Measurements from ENCODE around the gene NEK10.

Gene NEK10

GRCh38 chr3:27125821-27126501 lies 243.2 kb downstream of the NEK10 start:
- TF ChIP-seq CTCF (IDR thresholded peaks at IDR 0.05; ENCODE audit: poor library complexity, severe bottlenecking), result no peak
- H3K27me3 ChIP-seq (ENCODE audit: insufficient read depth, poor library complexity, severe bottlenecking), result no peaks in the 10 kb centered on the region
- no peaks in the 10 kb centered on the region for H3K9me3 ChIP-seq (ENCODE audit: severe bottlenecking)
- no peaks in the 10 kb centered on the region for H3K4me1 ChIP-seq (ENCODE audit: insufficient read depth, poor library complexity, severe bottlenecking)
- H3K27ac ChIP-seq (ENCODE audit: poor library complexity, severe bottlenecking), result no peak overlapping the region
- no peaks in the 10 kb centered on the region for H3K36me3 ChIP-seq (ENCODE audit: low read depth)
- no peak for DNase-seq (ENCODE audit: low spot score)
- no peak for ATAC-seq (ENCODE audit: low read depth)
- H3K4me3 ChIP-seq (ENCODE audit: severe bottlenecking), result no peak overlapping the region

- no peak for TF ChIP-seq CTCF (IDR thresholded peaks at IDR 0.05; ENCODE audit: poor library complexity, severe bottlenecking)
- DNase-seq (ENCODE audit: low spot score) (no peak), ATAC-seq (ENCODE audit: low read depth) (no peak)
- Histone ChIP-seq H3K27ac (ENCODE audit: poor library complexity, severe bottlenecking) (no peak overlapping the region), H3K4me1 (ENCODE audit: insufficient read depth, poor library complexity, severe bottlenecking) (no peaks in the 10 kb centered on the region), H3K27me3 (ENCODE audit: insufficient read depth, poor library complexity, severe bottlenecking) (no peaks in the 10 kb centered on the region), H3K36me3 (ENCODE audit: low read depth) (no peaks in the 10 kb centered on the region), H3K4me3 (ENCODE audit: severe bottlenecking) (no peak overlapping the region), H3K9me3 (ENCODE audit: severe bottlenecking) (no peaks in the 10 kb centered on the region)
These were observed 249.5 kb downstream of the NEK10 start for GRCh38 chr3:27119639-27120038.

- TF ChIP-seq CTCF (IDR thresholded peaks at IDR 0.05; ENCODE audit: poor library complexity, severe bottlenecking), result no peak
- no peaks in the 10 kb centered on the region for H3K27me3 ChIP-seq (ENCODE audit: insufficient read depth, poor library complexity, severe bottlenecking)
- DNase-seq (ENCODE audit: low spot score), result no peak
- H3K4me1 ChIP-seq (ENCODE audit: insufficient read depth, poor library complexity, severe bottlenecking), result no peaks in the 10 kb centered on the region
- no peak overlapping the region for H3K4me3 ChIP-seq (ENCODE audit: severe bottlenecking)
- H3K36me3 ChIP-seq (ENCODE audit: low read depth), result no peaks in the 10 kb centered on the region
- no peaks in the 10 kb centered on the region for H3K9me3 ChIP-seq (ENCODE audit: severe bottlenecking)
- H3K27ac ChIP-seq (ENCODE audit: poor library complexity, severe bottlenecking), result no peak overlapping the region
- no peak for ATAC-seq (ENCODE audit: low read depth)
These were observed 253.8 kb downstream of the NEK10 start for GRCh38 chr3:27115352-27115751.

- Histone ChIP-seq H3K9me3 (ENCODE audit: severe bottlenecking) (no peaks in the 10 kb centered on the region), H3K27me3 (ENCODE audit: insufficient read depth, poor library complexity, severe bottlenecking) (no peaks in the 10 kb centered on the region), H3K4me1 (ENCODE audit: insufficient read depth, poor library complexity, severe bottlenecking) (no peaks in the 10 kb centered on the region), H3K36me3 (ENCODE audit: low read depth) (no peaks in the 10 kb centered on the region), H3K27ac (ENCODE audit: poor library complexity, severe bottlenecking) (no peak overlapping the region), H3K4me3 (ENCODE audit: severe bottlenecking) (no peak overlapping the region)
- peak; percentile 46; the same call in 1 of the 3 replicates for ATAC-seq (ENCODE audit: low read depth)
- DNase-seq (ENCODE audit: low spot score), result no peak
- TF ChIP-seq CTCF (IDR thresholded peaks at IDR 0.05; ENCODE audit: poor library complexity, severe bottlenecking), result no peak
These were observed 254.5 kb downstream of the NEK10 start for GRCh38 chr3:27114684-27115083.

GRCh38 chr3:27114129-27114528 lies 255.1 kb downstream of the NEK10 start:
- Histone ChIP-seq H3K9me3 (ENCODE audit: severe bottlenecking) (no peaks in the 10 kb centered on the region), H3K4me3 (ENCODE audit: severe bottlenecking) (no peak overlapping the region), H3K36me3 (ENCODE audit: low read depth) (no peaks in the 10 kb centered on the region), H3K27ac (ENCODE audit: poor library complexity, severe bottlenecking) (no peak overlapping the region), H3K4me1 (ENCODE audit: insufficient read depth, poor library complexity, severe bottlenecking) (no peaks in the 10 kb centered on the region), H3K27me3 (ENCODE audit: insufficient read depth, poor library complexity, severe bottlenecking) (no peaks in the 10 kb centered on the region)
- no peak for DNase-seq (ENCODE audit: low spot score)
- ATAC-seq (ENCODE audit: low read depth), result no peak
- no peak for TF ChIP-seq CTCF (IDR thresholded peaks at IDR 0.05; ENCODE audit: poor library complexity, severe bottlenecking)
